ENCODE data around the gene EIPR1.

Gene EIPR1

GRCh38 chr2:3238951-3239841 lies 138.4 kb downstream of the EIPR1 start:
- DNase-seq = no peak

- DNase-seq = no peak
Observed at GRCh38 chr2:3236300-3237045, 141.1 kb downstream of the EIPR1 start.

GRCh38 chr2:3233877-3234276 lies 143.7 kb downstream of the EIPR1 start:
- DNase-seq = no peak

GRCh38 chr2:3229221-3229620 lies 148.4 kb downstream of the EIPR1 start:
- no peak for DNase-seq

GRCh38 chr2:3224681-3225080 lies 152.9 kb downstream of the EIPR1 start:
- DNase-seq = no peak

DNA sequence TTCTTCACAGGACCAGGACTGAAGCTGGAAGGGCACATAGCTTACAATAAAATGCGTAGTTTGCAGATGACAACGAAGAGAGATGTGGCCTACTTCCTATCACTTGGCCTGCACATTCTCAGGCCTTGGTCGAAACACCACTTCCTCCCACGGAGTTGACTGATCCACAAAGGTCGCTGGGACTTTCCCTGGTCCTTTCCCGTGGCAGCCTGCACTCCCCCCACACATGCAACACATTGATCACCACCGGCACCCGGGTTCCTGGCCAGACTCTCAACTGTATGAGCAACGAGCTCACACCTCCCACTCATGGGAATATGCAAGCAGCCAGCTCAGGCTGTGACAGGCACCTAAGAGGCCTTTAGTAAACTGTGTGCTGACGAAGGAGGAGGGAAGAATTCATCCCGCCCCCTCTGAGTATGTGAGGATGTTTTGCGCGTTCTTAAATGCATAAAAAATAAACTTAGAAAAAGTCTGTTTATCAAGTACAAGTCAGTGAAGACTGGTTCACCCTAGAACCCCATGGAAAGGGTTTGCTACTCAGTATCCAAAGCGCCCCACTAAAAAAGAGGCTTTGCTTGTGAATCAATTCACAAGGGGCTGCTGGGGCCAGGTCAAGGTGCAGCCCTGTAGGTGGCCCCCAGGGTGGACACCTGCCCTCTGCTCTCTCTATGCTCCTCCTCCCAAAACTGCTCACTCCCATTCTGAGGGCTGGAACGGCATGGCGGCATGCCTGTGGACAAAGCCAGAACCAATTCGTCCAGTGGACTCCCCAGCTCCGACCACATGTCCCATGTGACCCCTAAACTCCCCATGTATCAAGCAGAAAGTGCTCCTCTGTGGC lies 154.3 kb downstream of the EIPR1 start:
- no peak for DNase-seq

DNA sequence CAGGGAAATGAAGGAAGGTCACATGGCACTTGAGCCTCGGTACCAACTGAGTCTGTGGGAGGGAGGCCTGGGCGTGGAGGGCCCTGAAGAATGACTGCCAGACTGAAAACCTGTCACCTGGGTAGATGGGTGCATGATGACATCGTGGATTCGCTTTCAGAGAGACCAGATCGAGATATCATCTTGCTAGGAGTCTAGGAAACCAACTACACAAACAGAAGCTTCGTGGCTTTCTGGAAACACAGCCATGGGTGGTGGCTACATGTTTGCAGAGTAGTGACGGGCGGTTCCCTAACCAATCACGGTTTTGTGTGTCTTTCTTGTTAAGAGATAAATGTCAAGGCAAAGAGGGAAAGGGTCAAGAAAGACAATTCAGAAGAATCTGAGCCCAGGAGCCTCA lies 155.0 kb downstream of the EIPR1 start:
- no peak for DNase-seq

GRCh38 chr2:3219536-3219935 lies 158.1 kb downstream of the EIPR1 start:
- no peak for DNase-seq

- DNase-seq = no peak
Observed at GRCh38 chr2:3217646-3218045, 160.0 kb downstream of the EIPR1 start.

- no peak for DNase-seq
Observed at GRCh38 chr2:3216841-3217495, 160.7 kb downstream of the EIPR1 start.

GRCh38 chr2:3214806-3215404 lies 162.7 kb downstream of the EIPR1 start:
- DNase-seq = no peak

- DNase-seq = no peak
Observed at GRCh38 chr2:3214065-3214464, 163.6 kb downstream of the EIPR1 start.

DNA sequence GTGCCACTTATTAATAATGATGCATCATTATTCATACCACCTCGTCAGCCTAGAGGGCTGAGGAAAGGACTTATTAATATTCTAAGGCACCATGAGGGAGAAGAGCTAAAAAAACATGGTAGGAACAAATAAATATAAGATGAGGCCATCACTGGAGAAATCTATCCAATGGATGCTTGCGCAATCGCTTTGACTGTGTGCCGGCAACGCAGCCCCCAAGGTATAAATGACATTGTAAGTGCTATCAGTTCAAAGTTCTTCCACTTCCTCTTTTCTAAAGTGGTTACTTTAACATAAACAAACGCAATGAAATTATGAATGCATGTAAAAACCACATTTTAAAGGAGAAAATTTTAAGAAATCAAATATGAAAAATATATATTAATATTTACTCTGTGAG lies 164.6 kb downstream of the EIPR1 start:
- no peak for DNase-seq

GRCh38 chr2:3212061-3212362 lies 165.6 kb downstream of the EIPR1 start:
- DNase-seq = no peak

GRCh38 chr2:3211256-3212060 lies 166.2 kb downstream of the EIPR1 start:
- no peak for DNase-seq

DNA sequence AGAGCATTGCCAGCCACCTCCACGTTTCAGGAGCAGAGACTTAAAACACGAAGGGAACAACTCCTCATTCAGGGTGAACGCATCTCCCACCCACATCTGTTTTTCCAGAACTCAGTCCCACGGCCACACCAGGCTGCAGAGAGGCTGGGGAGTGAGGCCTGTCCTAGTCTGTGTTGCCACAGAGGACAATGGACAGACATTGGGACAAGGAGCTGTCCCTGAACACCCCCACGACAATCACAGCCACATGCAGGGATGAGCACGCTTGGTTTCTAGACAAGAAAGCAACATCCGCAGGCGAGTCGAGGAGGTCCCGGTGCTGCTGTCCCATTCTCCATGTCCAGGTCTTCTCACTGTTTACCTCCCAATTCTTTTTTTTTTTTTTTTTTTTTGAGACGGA lies 167.4 kb downstream of the EIPR1 start:
- DNase-seq = no peak

GRCh38 chr2:3209258-3209657 lies 168.4 kb downstream of the EIPR1 start:
- no peak for DNase-seq

DNA sequence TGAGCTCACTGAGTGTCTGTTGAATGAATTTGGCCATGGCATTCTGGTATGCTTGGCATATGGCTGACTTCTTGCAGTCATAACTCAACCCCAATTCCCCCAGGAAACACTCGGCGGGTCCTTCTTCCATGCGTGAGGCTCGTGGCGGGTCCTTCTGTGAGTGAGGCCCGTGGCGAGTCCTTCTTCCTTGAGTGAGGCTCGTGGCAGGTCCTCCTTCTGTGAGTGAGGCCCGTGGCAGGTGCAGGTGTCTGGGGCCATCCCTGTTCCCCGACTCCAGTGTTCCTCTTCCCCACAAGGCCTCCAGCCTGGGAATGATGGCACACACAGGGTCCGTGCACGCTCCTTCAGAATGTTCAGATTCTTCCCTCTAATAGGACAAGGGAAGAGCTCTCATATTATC lies 169.0 kb downstream of the EIPR1 start:
- DNase-seq = no peak

DNA sequence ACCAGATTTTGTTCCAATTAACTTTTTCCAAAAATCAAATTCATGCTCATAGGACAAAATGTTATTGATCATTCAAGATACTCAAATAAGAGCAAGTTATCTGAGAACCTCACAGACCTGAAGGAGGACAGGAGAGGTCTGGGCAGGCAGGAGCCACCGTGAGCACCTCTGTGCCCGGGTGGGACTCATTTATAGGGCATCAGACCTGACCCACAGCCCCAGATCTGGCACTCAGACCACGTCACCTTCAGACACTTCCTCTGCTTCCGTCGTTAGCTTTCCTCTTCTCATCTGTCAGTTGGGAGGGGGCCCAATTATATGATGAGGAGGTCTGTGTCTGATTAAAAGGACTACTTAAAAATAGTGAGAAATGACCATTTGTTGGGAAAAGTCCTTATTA lies 169.4 kb downstream of the EIPR1 start:
- DNase-seq = no peak

DNA sequence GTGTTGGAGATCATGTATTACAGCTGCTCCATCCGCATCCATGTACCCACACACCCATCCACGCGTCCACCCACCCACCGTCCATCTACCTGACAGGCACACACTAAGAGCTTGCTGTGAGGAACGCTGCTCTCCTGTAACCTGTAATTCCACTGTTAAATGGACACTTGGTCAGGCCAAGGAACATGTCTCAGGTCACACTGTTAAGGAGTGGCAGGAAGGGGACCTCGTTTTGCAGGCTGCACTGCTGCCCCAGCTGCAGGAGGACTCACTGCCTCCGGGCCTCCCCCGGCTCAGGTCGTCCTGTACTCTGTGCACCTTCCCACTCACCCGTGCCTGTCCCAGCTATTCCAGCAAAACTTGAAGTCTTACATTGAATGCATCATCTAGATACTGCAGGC lies 170.5 kb downstream of the EIPR1 start:
- no peak for DNase-seq

- DNase-seq = no peak
Observed at GRCh38 chr2:3205845-3206244, 171.8 kb downstream of the EIPR1 start.
